ENCODE data around the gene INPP5D. TPM values are rescaled to one million over a fixed set of nuclear protein-coding genes. Genes with fewer than 3 reads are reported as not detected.

INPP5D gene
- total RNA-seq, 1 donor from 2014 or later: 18.3 TPM

DNA sequence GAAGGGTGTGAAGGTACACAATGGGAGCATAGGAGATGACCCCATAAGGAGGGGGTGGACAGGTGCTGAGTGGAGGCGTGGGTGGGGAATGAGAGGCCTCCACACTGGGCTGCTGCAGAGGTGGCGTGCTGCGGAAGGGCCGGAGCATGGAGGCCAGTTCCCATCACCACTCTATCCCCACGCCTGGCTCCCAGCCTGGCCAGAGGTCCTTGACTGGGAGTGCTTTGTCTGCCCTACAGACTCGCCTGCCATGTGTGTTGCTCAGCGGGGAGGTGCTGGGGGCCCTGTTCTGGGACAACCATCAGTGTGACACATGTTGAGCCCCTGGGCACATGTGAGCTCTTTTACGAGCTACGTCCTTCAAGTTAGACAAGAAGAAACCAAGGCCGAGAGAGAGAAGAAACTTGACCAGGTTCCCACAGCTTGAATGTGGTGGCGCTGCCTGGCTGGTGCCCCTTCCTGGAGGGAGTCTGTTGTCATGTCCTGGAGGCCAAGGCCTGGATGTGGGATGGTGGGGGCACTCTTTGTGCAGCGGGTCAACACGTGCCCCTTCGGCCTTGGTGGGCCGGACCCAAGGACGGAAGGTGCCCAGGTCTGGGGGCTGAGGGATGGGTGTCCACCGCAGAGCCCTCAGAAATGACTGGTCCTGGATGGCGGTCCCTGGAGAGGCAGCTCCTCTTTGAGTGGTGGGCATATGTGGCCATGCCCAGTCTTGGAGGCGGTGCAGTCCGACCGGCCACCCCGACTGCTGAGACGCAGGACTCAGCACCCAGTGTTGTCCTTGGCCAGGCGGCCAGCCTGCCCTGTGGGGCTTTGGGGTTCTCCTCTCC, 1.2 kb upstream of the INPP5D start:
- Mint-ChIP-seq H3K9me3 (no peaks in the 10 kb centered on the region), H3K4me1 (ENCODE audit: unreplicated experiment) (peaks cover 4% of the 10 kb centered on the region), H3K27me3 (peaks cover 21% of the 10 kb centered on the region), H3K27ac (no peak overlapping the region), H3K36me3 (no peaks in the 10 kb centered on the region), H3K4me3 (no peak overlapping the region)
- no peak for DNase-seq (ENCODE audit: extremely low spot score, unreplicated experiment)
- no peak for TF ChIP-seq CTCF (conservative IDR thresholded peaks at IDR 0.05)

DNA sequence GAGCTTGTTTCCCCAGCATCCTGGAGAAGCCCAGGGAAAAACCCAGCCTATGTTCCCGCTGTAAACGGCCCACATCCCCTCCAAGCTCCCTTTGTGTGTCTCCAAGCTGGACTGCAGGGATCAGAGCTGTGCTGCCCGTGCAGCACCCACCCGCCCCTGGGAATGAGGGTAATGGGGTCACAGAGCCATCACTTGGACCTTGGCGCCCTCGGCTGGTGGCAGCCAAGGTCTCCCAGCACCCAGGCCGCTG, 670 bp upstream of the INPP5D start:
- Mint-ChIP-seq H3K27me3 (peaks cover 16% of the 10 kb centered on the region), H3K27ac (no peak overlapping the region), H3K4me1 (ENCODE audit: unreplicated experiment) (peaks cover 4% of the 10 kb centered on the region), H3K4me3 (no peak overlapping the region), H3K36me3 (no peaks in the 10 kb centered on the region), H3K9me3 (no peaks in the 10 kb centered on the region)
- TF ChIP-seq CTCF (conservative IDR thresholded peaks at IDR 0.05): no peak
- no peak for DNase-seq (ENCODE audit: extremely low spot score, unreplicated experiment)

- no peak for TF ChIP-seq CTCF (conservative IDR thresholded peaks at IDR 0.05)
- H3K27ac Mint-ChIP-seq: no peak overlapping the region
- H3K4me1 Mint-ChIP-seq (ENCODE audit: unreplicated experiment): peaks cover 4% of the 10 kb centered on the region
Observed at GRCh38 chr2:233060501-233060979, 398 bp downstream of the INPP5D start.

GRCh38 chr2:233060980-233061590, 943 bp downstream of the INPP5D start:
- no peaks in the 10 kb centered on the region for H3K9me3 Mint-ChIP-seq
- H3K27ac Mint-ChIP-seq: no peak overlapping the region
- no peaks in the 10 kb centered on the region for H3K36me3 Mint-ChIP-seq
- H3K4me1 Mint-ChIP-seq (ENCODE audit: unreplicated experiment): peaks cover 4% of the 10 kb centered on the region
- H3K27me3 Mint-ChIP-seq: no peaks in the 10 kb centered on the region
- no peak for DNase-seq (ENCODE audit: extremely low spot score, unreplicated experiment)
- no peak overlapping the region for H3K4me3 Mint-ChIP-seq
- no peak for TF ChIP-seq CTCF (conservative IDR thresholded peaks at IDR 0.05)

More at GRCh38 chr2:233060501-233060979, 398 bp downstream of the INPP5D start:
- no peaks in the 10 kb centered on the region for H3K9me3 Mint-ChIP-seq
- no peak overlapping the region for H3K4me3 Mint-ChIP-seq
- peaks cover 5% of the 10 kb centered on the region for H3K27me3 Mint-ChIP-seq
- no peaks in the 10 kb centered on the region for H3K36me3 Mint-ChIP-seq
- DNase-seq (ENCODE audit: extremely low spot score, unreplicated experiment): no peak

DNA sequence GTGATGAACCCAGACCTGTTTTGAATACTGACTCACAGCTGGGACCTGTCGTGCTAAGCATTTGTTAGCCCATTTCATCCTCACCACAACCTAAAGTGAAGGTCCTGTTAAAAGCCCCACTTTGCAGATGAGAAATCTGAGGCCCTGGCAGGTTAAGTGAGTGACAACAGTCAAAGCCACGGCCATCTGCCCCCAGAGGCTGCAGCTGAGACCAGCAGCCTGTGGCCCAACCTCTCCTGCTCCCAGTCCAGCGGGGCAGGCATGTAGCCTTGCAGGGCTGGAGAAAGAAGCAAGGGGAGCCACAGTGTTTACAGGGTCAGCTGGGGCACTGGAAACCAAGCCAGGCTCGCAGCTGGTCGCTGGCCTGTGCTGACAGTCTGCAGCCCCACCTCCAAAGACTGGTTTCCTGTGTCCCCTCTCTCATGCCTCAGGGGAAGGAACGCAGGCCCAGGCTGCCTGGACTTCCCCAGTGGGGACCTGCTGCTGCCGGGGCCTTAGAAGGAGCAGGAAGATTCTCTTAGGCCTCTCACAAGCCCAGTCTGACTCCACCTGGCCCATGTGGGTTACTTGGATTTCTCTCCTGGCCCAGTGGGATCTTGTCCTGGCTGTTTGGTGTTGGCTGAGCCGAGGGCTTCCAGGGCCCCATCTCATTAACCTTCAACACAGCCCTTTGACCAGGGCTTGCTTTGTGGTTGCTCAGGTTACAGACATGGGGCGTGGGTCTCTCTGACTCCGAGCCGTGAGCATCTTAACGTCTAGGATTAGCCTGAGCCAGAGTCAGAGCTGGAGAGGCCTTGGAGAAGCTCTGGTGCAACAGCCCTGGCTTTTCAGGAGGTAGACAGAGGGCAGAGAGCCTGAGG, 1.7 kb downstream of the INPP5D start:
- H3K4me1 Mint-ChIP-seq (ENCODE audit: unreplicated experiment): peaks cover 4% of the 10 kb centered on the region
- H3K27me3 Mint-ChIP-seq: no peaks in the 10 kb centered on the region
- TF ChIP-seq CTCF (conservative IDR thresholded peaks at IDR 0.05): peak; percentile 59
- H3K27ac Mint-ChIP-seq: no peak overlapping the region
- H3K4me3 Mint-ChIP-seq: no peak overlapping the region
- DNase-seq (ENCODE audit: extremely low spot score, unreplicated experiment): no peak
- H3K36me3 Mint-ChIP-seq: no peaks in the 10 kb centered on the region
- H3K9me3 Mint-ChIP-seq: no peaks in the 10 kb centered on the region
